GM23338 (cell line): ENCODE data around the gene TSSC4. TPM values are rescaled to one million over a fixed set of nuclear protein-coding genes. Genes with fewer than 3 reads are reported as not detected.
"Not testable (repeated sequence)": the region's sequence is repeated elsewhere in the genome, so short reads cannot be mapped to it uniquely, and the experiment has no call there.

ENCODE experiments used
- ATAC-seq: fragments of 200-7000 bp; cut with Tn5 transposase; 3 replicates; pipeline ENCODE4 v1.9.1; 2020
- DNase-seq: peaks from one replicate; pipeline ENCODE4 v3.0.0-alpha.2; 2015; ENCODE audit warnings: low spot score
- H2AFZ ChIP-seq: fragments of 200-600 bp; sonication (generic); 2 replicates; pipeline ENCODE4 v1.8.0; 2016; ENCODE audit warnings: antibody characterized with exemption, mild to moderate bottlenecking, moderate library complexity
- H3F3A ChIP-seq: fragments of 200-600 bp; sonication (generic); replicated peaks from 2 replicates; pipeline ENCODE4 v1.8.0; 2017; ENCODE audit warnings: antibody characterized with exemption, mixed run types, low read depth
- H3K27ac ChIP-seq: fragments of 200-600 bp; sonication (generic); 2 replicates; pipeline ENCODE4 v1.6.1; 2016; ENCODE audit warnings: low read depth
- H3K27me3 ChIP-seq: fragments of 200-600 bp; sonication (generic); 2 replicates; pipeline ENCODE4 v1.8.0; 2016; ENCODE audit warnings: mild to moderate bottlenecking, mixed run types, moderate library complexity; ENCODE audit not compliant: insufficient read depth
- H3K36me3 ChIP-seq: fragments of 200-600 bp; sonication (generic); 2 replicates; pipeline ENCODE4 v1.8.0; 2016; ENCODE audit warnings: mild to moderate bottlenecking; ENCODE audit not compliant: insufficient read depth
- H3K4me1 ChIP-seq: fragments of 200-600 bp; sonication (generic); 2 replicates; pipeline ENCODE4 v1.8.0; 2016; ENCODE audit warnings: mild to moderate bottlenecking, moderate library complexity; ENCODE audit not compliant: insufficient read depth
- H3K4me2 ChIP-seq: fragments of 200-600 bp; sonication (generic); 2 replicates; pipeline ENCODE4 v1.7.1; 2017; ENCODE audit warnings: mixed run types
- H3K4me3 ChIP-seq: fragments of 200-600 bp; sonication (generic); 2 replicates; pipeline ENCODE4 v1.6.1; 2016; ENCODE audit warnings: mixed run types
- H3K79me2 ChIP-seq: fragments of 200-600 bp; sonication (generic); replicated peaks from 2 replicates; pipeline ENCODE4 v1.8.0; 2017; ENCODE audit warnings: mild to moderate bottlenecking; ENCODE audit not compliant: insufficient read depth
- H3K9me2 ChIP-seq: fragments of 200-600 bp; sonication (generic); 2 replicates; pipeline ENCODE4 v1.8.0; 2017; ENCODE audit not compliant: insufficient read depth
- H4K20me1 ChIP-seq: fragments of 200-600 bp; sonication (generic); replicated peaks from 2 replicates; pipeline ENCODE4 v1.8.0; 2017; ENCODE audit warnings: mild to moderate bottlenecking; ENCODE audit not compliant: insufficient read depth
- H3K27ac Mint-ChIP-seq: 2 replicates; pipeline ENCODE4 v1.8.0; 2020; ENCODE audit warnings: inconsistent platforms, mild to moderate bottlenecking, moderate library complexity, mixed read lengths
- H3K27me3 Mint-ChIP-seq: 3 replicates; pipeline ENCODE4 v1.8.0; 2022; ENCODE audit warnings: low read depth, mild to moderate bottlenecking, moderate library complexity, mixed read lengths, inconsistent platforms; ENCODE audit not compliant: insufficient read depth, poor library complexity
- H3K36me3 Mint-ChIP-seq: 3 replicates; pipeline ENCODE4 v1.8.0; 2021; ENCODE audit warnings: low read depth, mild to moderate bottlenecking, inconsistent platforms, moderate library complexity, mixed read lengths
- H3K4me1 Mint-ChIP-seq: 3 replicates; pipeline ENCODE4 v1.8.0; 2020; ENCODE audit warnings: mild to moderate bottlenecking, inconsistent platforms, mixed read lengths
- H3K4me3 Mint-ChIP-seq: 3 replicates; pipeline ENCODE4 v1.8.0; 2021; ENCODE audit warnings: moderate library complexity, mild to moderate bottlenecking, inconsistent platforms, mixed read lengths
- H3K9me3 Mint-ChIP-seq: 3 replicates; pipeline ENCODE4 v1.8.0; 2020; ENCODE audit warnings: moderate library complexity, mild to moderate bottlenecking, inconsistent platforms, mixed read lengths
- JUNB ChIP-seq: IDR thresholded peaks from one replicate; pipeline ENCODE4 v1.6.1; 2016; ENCODE audit warnings: antibody characterized with exemption; ENCODE audit not compliant: unreplicated experiment
- NANOG ChIP-seq: IDR thresholded peaks from 2 replicates; pipeline ENCODE4 v1.6.1; 2016; ENCODE audit warnings: antibody characterized with exemption, borderline replicate concordance
- POLR2AphosphoS5 ChIP-seq: IDR thresholded peaks from 2 replicates; pipeline ENCODE4 v1.6.1; 2016; ENCODE audit warnings: antibody characterized with exemption, low read depth
- ZNF114 ChIP-seq: fragments of 250-450 bp; sonication (Bioruptor Pico); IDR thresholded peaks from 2 replicates; pipeline ENCODE4 v1.5.0; 2020; ENCODE audit warnings: mild to moderate bottlenecking, moderate library complexity
- polyA plus RNA-seq: library from polyadenylated mRNA; unstranded; fragments of >200 nt; fragmentation: Nextera tagmentation; extraction: Ambion mirVana; gene quantifications from 2 replicates; pipeline ENCODE4 v1.2.1, GENCODE V29; 2016
- total RNA-seq: library from RNA; depleted of rRNA; stranded (reverse); fragments of >200 nt; shearing (Covaris generic); gene quantifications from 2 replicates; pipeline ENCODE4 v1.2.3, GENCODE V29; 2014
- TF ChIP-seq, protein P1 (sequence below), 2 experiments: fragments of 200-600 bp in 1 of 2; sonication (generic) in 1 of 2; conservative IDR thresholded peaks; 2 replicates each; pipeline versions ENCODE4 v1.5.1 to v1.6.1; 2016 to 2017; ENCODE audit warnings: antibody characterized with exemption in 2 of 2, low read depth in 2 of 2, mild to moderate bottlenecking in 2 of 2, moderate library complexity in 1 of 2
- TF ChIP-seq, protein P2 (sequence below): fragments of 250-450 bp; sonication (Bioruptor Pico); IDR thresholded peaks from 2 replicates; pipeline ENCODE4 v1.5.0; 2020; ENCODE audit warnings: mild to moderate bottlenecking, moderate library complexity

TSSC4 gene
- total and polyA plus RNA-seq, 2 experiments from 2014 or later, result 27.5 to 44.3 TPM

DNA sequence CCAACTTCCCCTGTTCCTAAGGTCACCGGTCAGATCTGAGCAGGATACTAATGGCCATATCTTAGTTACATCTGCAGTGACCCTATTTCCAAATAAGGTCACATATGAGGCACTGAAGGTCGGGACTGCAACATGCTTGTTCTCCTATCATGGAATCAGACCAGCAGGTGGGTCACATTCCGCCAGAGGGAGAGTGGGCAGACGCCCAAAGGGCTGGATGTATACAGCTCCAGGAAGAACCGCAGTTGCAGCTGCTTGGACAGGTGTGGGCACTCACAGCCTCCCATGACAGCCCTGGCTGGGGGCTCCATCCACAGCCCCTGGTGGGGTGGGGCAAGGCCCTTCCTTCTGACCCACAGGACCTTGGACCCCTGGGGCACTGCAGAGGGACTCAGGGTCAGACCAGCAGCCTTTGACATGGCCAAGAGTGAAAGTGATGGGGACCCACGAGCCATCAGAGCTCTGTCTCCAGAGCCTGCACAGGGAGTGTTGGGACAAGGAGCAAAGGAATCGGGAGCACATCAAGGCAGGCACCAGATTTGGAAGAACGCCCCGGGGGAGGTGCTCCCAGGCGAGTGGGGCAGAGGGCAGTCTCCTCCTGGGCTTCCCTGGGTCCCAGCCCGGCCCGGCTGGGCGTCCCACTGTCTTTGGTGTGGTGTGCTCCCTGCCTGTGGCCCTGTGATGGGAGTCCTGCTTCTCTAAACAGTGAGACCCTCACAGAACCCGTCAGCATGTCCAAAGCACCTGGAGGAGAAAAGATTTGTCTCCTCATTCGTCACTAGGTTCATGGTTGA is 36.8 kb upstream of the TSSC4 start (continued):
- TF ChIP-seq NANOG, result no peak
- TF ChIP-seq, protein P1, sequence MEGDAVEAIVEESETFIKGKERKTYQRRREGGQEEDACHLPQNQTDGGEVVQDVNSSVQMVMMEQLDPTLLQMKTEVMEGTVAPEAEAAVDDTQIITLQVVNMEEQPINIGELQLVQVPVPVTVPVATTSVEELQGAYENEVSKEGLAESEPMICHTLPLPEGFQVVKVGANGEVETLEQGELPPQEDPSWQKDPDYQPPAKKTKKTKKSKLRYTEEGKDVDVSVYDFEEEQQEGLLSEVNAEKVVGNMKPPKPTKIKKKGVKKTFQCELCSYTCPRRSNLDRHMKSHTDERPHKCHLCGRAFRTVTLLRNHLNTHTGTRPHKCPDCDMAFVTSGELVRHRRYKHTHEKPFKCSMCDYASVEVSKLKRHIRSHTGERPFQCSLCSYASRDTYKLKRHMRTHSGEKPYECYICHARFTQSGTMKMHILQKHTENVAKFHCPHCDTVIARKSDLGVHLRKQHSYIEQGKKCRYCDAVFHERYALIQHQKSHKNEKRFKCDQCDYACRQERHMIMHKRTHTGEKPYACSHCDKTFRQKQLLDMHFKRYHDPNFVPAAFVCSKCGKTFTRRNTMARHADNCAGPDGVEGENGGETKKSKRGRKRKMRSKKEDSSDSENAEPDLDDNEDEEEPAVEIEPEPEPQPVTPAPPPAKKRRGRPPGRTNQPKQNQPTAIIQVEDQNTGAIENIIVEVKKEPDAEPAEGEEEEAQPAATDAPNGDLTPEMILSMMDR (conservative IDR thresholded peaks at IDR 0.05; ENCODE audit: low read depth in 2 of 2), result no peak
- TF ChIP-seq POLR2AphosphoS5, result no peak

DNA sequence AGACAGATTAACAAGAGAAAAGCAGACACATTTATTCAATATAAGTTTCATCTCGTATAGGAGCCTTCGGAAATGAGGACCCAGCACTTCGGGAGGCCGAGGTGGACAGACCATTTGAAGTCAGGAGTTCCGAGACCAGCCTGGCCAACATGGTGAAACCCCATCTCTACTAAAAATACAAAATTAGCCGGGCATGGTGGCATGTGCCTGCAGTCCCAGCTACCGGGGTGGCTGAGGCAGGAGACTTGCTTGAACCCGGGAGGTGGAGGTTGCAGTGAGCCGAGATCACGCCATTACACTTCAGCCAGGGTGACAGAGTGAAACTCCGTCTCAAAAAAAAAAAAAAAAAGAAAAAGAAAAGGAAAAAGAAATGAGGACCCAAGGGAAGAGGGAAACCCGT is 36.2 kb upstream of the TSSC4 start:
- not testable (repeated sequence) for H3K9me2 ChIP-seq, H3K4me1 Mint-ChIP-seq, H3K36me3 Mint-ChIP-seq, H3K36me3 ChIP-seq, H2AFZ ChIP-seq, H3K79me2 ChIP-seq, H3K4me3 ChIP-seq, H3K4me3 Mint-ChIP-seq, H4K20me1 ChIP-seq, ATAC-seq, H3K4me2 ChIP-seq, H3K4me1 ChIP-seq, H3F3A ChIP-seq, H3K27me3 Mint-ChIP-seq, H3K27ac ChIP-seq, H3K27me3 ChIP-seq, H3K9me3 Mint-ChIP-seq, DNase-seq, H3K27ac Mint-ChIP-seq

DNA sequence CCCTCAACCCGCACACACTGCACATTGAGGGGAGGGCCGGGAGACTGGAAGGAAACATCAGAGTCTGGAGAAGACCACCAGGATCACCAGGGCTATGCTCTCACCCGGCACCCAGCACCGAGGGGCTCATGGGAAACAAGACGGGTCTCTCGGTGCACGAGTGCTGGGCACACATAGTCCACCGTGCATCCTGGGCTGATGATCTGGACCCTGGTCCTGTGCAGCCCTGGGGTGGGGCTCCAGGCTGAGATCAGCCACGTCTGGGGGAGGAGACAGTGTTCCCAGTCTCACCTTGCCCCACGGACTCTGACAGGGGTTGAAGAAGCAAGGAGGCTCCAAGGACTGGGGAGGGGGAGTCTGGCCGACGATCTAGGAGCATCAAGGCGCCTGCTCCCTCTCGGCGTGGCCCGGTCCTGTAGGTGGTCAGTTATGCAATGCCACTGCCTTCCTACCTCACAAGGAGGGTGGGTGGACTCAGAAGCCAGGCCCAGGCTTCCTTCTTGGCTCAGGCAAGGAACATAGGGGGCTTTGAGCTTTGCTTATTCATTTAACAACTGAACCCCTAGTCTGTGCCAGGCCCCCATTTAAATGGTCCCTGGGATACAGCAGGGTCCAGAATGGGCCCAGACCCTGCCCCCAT is 34.9 kb upstream of the TSSC4 start:
- H3K4me3 Mint-ChIP-seq, result no peak overlapping the region
- peaks cover 8% of the 10 kb centered on the region for H3K27me3 Mint-ChIP-seq
- no peaks in the 10 kb centered on the region; the same call in 2 of the 3 replicates for H3K36me3 Mint-ChIP-seq
- H3K4me2 ChIP-seq, result no peak overlapping the region
- H3K27ac ChIP-seq, result no peak overlapping the region
- H3K27ac Mint-ChIP-seq, result no peak overlapping the region
- no peaks in the 10 kb centered on the region for H3K27me3 ChIP-seq
- H4K20me1 ChIP-seq, result no peaks in the 10 kb centered on the region
- H3K4me3 ChIP-seq, result no peak overlapping the region
- no peaks in the 10 kb centered on the region for H3K9me2 ChIP-seq
- no peaks in the 10 kb centered on the region for H3K79me2 ChIP-seq
- H3K9me3 Mint-ChIP-seq, result no peaks in the 10 kb centered on the region; the same call in 1 of the 3 replicates
- no peaks in the 10 kb centered on the region for H3K4me1 Mint-ChIP-seq
- no peaks in the 10 kb centered on the region for H3K36me3 ChIP-seq
- no peak for DNase-seq
- no peak for ATAC-seq
- no peaks in the 10 kb centered on the region for H3K4me1 ChIP-seq
- H3F3A ChIP-seq, result no peaks in the 10 kb centered on the region
- no peak overlapping the region for H2AFZ ChIP-seq
- TF ChIP-seq, protein P1 (conservative IDR thresholded peaks at IDR 0.05; ENCODE audit: low read depth in 2 of 2), result no peak
- TF ChIP-seq ZNF114 (CRISPR knock-in tag), result no peak
- TF ChIP-seq JUNB, result no peak
- TF ChIP-seq, protein P2, sequence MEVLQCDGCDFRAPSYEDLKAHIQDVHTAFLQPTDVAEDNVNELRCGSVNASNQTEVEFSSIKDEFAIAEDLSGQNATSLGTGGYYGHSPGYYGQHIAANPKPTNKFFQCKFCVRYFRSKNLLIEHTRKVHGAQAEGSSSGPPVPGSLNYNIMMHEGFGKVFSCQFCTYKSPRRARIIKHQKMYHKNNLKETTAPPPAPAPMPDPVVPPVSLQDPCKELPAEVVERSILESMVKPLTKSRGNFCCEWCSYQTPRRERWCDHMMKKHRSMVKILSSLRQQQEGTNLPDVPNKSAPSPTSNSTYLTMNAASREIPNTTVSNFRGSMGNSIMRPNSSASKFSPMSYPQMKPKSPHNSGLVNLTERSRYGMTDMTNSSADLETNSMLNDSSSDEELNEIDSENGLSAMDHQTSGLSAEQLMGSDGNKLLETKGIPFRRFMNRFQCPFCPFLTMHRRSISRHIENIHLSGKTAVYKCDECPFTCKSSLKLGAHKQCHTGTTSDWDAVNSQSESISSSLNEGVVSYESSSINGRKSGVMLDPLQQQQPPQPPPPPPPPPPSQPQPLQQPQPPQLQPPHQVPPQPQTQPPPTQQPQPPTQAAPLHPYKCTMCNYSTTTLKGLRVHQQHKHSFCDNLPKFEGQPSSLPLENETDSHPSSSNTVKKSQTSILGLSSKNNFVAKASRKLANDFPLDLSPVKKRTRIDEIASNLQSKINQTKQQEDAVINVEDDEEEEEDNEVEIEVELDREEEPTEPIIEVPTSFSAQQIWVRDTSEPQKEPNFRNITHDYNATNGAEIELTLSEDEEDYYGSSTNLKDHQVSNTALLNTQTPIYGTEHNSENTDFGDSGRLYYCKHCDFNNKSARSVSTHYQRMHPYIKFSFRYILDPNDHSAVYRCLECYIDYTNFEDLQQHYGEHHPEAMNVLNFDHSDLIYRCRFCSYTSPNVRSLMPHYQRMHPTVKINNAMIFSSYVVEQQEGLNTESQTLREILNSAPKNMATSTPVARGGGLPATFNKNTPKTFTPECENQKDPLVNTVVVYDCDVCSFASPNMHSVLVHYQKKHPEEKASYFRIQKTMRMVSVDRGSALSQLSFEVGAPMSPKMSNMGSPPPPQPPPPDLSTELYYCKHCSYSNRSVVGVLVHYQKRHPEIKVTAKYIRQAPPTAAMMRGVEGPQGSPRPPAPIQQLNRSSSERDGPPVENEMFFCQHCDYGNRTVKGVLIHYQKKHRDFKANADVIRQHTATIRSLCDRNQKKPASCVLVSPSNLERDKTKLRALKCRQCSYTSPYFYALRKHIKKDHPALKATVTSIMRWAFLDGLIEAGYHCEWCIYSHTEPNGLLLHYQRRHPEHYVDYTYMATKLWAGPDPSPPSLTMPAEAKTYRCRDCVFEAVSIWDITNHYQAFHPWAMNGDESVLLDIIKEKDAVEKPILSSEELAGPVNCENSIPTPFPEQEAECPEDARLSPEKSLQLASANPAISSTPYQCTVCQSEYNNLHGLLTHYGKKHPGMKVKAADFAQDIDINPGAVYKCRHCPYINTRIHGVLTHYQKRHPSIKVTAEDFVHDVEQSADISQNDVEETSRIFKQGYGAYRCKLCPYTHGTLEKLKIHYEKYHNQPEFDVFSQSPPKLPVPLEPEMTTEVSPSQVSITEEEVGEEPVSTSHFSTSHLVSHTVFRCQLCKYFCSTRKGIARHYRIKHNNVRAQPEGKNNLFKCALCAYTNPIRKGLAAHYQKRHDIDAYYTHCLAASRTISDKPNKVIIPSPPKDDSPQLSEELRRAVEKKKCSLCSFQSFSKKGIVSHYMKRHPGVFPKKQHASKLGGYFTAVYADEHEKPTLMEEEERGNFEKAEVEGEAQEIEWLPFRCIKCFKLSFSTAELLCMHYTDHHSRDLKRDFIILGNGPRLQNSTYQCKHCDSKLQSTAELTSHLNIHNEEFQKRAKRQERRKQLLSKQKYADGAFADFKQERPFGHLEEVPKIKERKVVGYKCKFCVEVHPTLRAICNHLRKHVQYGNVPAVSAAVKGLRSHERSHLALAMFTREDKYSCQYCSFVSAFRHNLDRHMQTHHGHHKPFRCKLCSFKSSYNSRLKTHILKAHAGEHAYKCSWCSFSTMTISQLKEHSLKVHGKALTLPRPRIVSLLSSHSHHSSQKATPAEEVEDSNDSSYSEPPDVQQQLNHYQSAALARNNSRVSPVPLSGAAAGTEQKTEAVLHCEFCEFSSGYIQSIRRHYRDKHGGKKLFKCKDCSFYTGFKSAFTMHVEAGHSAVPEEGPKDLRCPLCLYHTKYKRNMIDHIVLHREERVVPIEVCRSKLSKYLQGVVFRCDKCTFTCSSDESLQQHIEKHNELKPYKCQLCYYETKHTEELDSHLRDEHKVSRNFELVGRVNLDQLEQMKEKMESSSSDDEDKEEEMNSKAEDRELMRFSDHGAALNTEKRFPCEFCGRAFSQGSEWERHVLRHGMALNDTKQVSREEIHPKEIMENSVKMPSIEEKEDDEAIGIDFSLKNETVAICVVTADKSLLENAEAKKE (CRISPR knock-in tag), result no peak
- no peak for TF ChIP-seq POLR2AphosphoS5
